Activated naive CD4-positive, alpha-beta T cell treated with anti-CD3 and anti-CD28 coated beads, Interleukin-2, amount 10 ng/mL, durations not matched to agents 7 days and 5 days (primary cell): Measurements from ENCODE around the gene PGAP3.

Experiments used
- CTCF ChIA-PET: fragments of 350-600 bp; sonication (Branson Sonifier 250); formaldehyde crosslinking; loops from one replicate; lab custom pipeline; 2021; ENCODE audit warnings: antibody characterized with exemption; lab: Charles Lee
- DNase-seq: peaks from one replicate; pipeline ENCODE4 v3.0.0-alpha.2; 2020
- H3K27ac Mint-ChIP-seq: one replicate; pipeline ENCODE4 v1.8.0; 2021; ENCODE audit warnings: mild to moderate bottlenecking, moderate library complexity, mixed read lengths
- H3K27me3 Mint-ChIP-seq: one replicate; pipeline ENCODE4 v1.8.0; 2021; ENCODE audit warnings: mild to moderate bottlenecking, mixed read lengths
- H3K36me3 Mint-ChIP-seq: one replicate; pipeline ENCODE4 v1.8.0; 2021; ENCODE audit warnings: mixed read lengths
- H3K4me1 Mint-ChIP-seq: one replicate; pipeline ENCODE4 v1.8.0; 2021; ENCODE audit warnings: mixed read lengths
- H3K4me3 Mint-ChIP-seq: one replicate; pipeline ENCODE4 v1.8.0; 2021; ENCODE audit warnings: mild to moderate bottlenecking, moderate library complexity, mixed read lengths
- H3K9me3 Mint-ChIP-seq: one replicate; pipeline ENCODE4 v1.8.0; 2021; ENCODE audit warnings: mixed read lengths

The PGAP3 gene

GRCh38 chr17:39622380-39623006, 65.4 kb downstream of the PGAP3 start:
- Mint-ChIP-seq H3K4me1 (peaks cover 28% of the 10 kb centered on the region), H3K9me3 (no peaks in the 10 kb centered on the region), H3K27ac (no peak overlapping the region), H3K4me3 (peak overlapping the region; percentile 55), H3K27me3 (peaks cover 91% of the 10 kb centered on the region), H3K36me3 (no peaks in the 10 kb centered on the region)
- DNase-seq = no peak
- CTCF ChIA-PET = interaction anchor here (0.8 to 8.7 kb wide), 38 partner anchors 10 to 416 kb away, joined by 3 to 200 read pairs (median 6); partner anchors contain the start of genes IKZF3, MIEN1, PGAP3 and PNMT

- no peaks in the 10 kb centered on the region for H3K36me3 Mint-ChIP-seq
- peak overlapping the region; percentile 55 for H3K4me3 Mint-ChIP-seq
- peak; percentile 89 for DNase-seq
- peaks cover 26% of the 10 kb centered on the region for H3K4me1 Mint-ChIP-seq
- no peak overlapping the region for H3K27ac Mint-ChIP-seq
- peaks cover 91% of the 10 kb centered on the region for H3K27me3 Mint-ChIP-seq
- CTCF ChIA-PET = interaction anchor here (0.6 to 8.7 kb wide), 53 partner anchors 9 to 1052 kb away, joined by 3 to 200 read pairs (median 4); partner anchors contain the start of genes IKZF3, MIEN1, PGAP3 and PNMT
- H3K9me3 Mint-ChIP-seq = no peaks in the 10 kb centered on the region
Measured at GRCh38 chr17:39621523-39622379, 66.1 kb downstream of the PGAP3 start.
